K562 (cell line): ENCODE measurements around the gene SORCS1. TPM values are rescaled to one million over a fixed set of nuclear protein-coding genes. Genes with fewer than 3 reads are reported as not detected.

Source experiments
- ATAC-seq: fragments of 200-7000 bp; cut with Tn5 transposase; 3 replicates; pipeline ENCODE4 v1.9.1; 2020; ENCODE audit warnings: moderate library complexity
- BruUV-seq: library from RNA; stranded (reverse); fragments of 400-500 nt; replicated peaks from 2 replicates; lab custom pipeline; 2021; lab: Mats Ljungman, UMichigan
- CTCF ChIA-PET: fragments of 300-600 bp; formaldehyde crosslinking; extraction: SDS; loops from one replicate; lab custom pipeline; 2021; ENCODE audit warnings: low intra/inter-chr PET ratio; lab: Yijun Ruan, JAX
- POLR2A ChIA-PET: fragments of 300-600, 350-650 bp; sonication (Branson Sonifier 250); formaldehyde crosslinking; extraction: SDS; loops from one replicate; lab custom pipeline; 2021; ENCODE audit warnings: antibody characterized with exemption, inconsistent platforms; lab: Yijun Ruan, JAX
- DNase-seq, 4 experiments: peaks; one replicate each; pipeline versions ENCODE4 v3.0.0 to v3.0.0-alpha.2; 2011 to 2018; ENCODE audit warnings: low spot score in 3 of 4, mixed read lengths in 3 of 4; ENCODE audit errors: extremely low read depth in 1 of 4
- FAIRE-seq: peaks from 2 replicates; lab custom pipeline; 2011; peaks lifted over from hg19 to GRCh38; lab: Jason Lieb, UNC
- H2AFZ ChIP-seq: 2 replicates; pipeline ENCODE4 v1.6.0; 2011; ENCODE audit warnings: low read depth, low read length, control low read depth, inconsistent platforms
- H3K27ac ChIP-seq: fragments of 200-600 bp; 3 replicates; pipeline ENCODE4 v1.8.0; 2011; ENCODE audit warnings: low read depth, mild to moderate bottlenecking, control low read depth, inconsistent platforms, low read length, moderate library complexity, mixed read lengths; ENCODE audit errors: extremely low read depth
- H3K27me3 ChIP-seq, 2 experiments: fragments of 300-600 bp in 1 of 2; 2 replicates in 1 of 2; 3 replicates in 1 of 2; pipeline versions ENCODE4 v1.6.0 to v1.8.0; 2011; ENCODE audit warnings: inconsistent platforms in 2 of 2, low read length in 2 of 2, mild to moderate bottlenecking in 1 of 2, mixed read lengths in 1 of 2, moderate library complexity in 1 of 2; ENCODE audit not compliant: control insufficient read depth in 2 of 2, insufficient read depth in 2 of 2
- H3K36me3 ChIP-seq: fragments of 300-600 bp; 3 replicates; pipeline ENCODE4 v1.8.0; 2011; ENCODE audit warnings: mild to moderate bottlenecking, low read length, inconsistent platforms; ENCODE audit not compliant: control insufficient read depth, insufficient read depth
- H3K4me1 ChIP-seq, 2 experiments: fragments of 200-600 bp in 1 of 2; replicated peaks in 1 of 2; 2 replicates in 1 of 2; 3 replicates in 1 of 2; pipeline versions ENCODE4 v1.5.1 to v1.8.0; 2011; ENCODE audit warnings: inconsistent platforms in 2 of 2, low read length in 2 of 2, mild to moderate bottlenecking in 1 of 2, mixed read lengths in 1 of 2, moderate library complexity in 1 of 2; ENCODE audit not compliant: control insufficient read depth in 2 of 2, insufficient read depth in 2 of 2
- H3K4me2 ChIP-seq: 2 replicates; pipeline ENCODE4 v1.6.1; 2011; ENCODE audit warnings: low read length, control low read depth, inconsistent platforms, mixed read lengths; ENCODE audit not compliant: insufficient read depth
- H3K4me3 ChIP-seq: fragments of 200-600 bp; sonication (generic), shearing (Covaris generic); 2 replicates; pipeline ENCODE4 v1.5.1; 2016; ENCODE audit warnings: control low read depth, inconsistent platforms
- H3K79me2 ChIP-seq: fragments of 200-600 bp; 3 replicates; pipeline ENCODE4 v1.8.0; 2011; ENCODE audit warnings: low read length, inconsistent platforms; ENCODE audit not compliant: control insufficient read depth, insufficient read depth
- H3K9ac ChIP-seq, 2 experiments: 2 replicates each; pipeline versions ENCODE4 v1.6.0 to v1.6.1; 2011; ENCODE audit warnings: low read depth in 2 of 2, low read length in 2 of 2, control low read depth in 1 of 2, inconsistent platforms in 1 of 2, mild to moderate bottlenecking in 1 of 2, mixed read lengths in 1 of 2; ENCODE audit not compliant: insufficient read depth in 1 of 2
- H3K9me1 ChIP-seq: one replicate; pipeline ENCODE4 v1.6.0; 2011; ENCODE audit warnings: inconsistent platforms, mild to moderate bottlenecking, low read length, moderate library complexity; ENCODE audit not compliant: control insufficient read depth, insufficient read depth
- H3K9me3 ChIP-seq: replicated peaks from 2 replicates; pipeline ENCODE4 v1.5.1; 2011; ENCODE audit warnings: low read depth, low read length, inconsistent platforms; ENCODE audit not compliant: control insufficient read depth, insufficient read depth
- H4K20me1 ChIP-seq: replicated peaks from 2 replicates; pipeline ENCODE4 v1.6.1; 2011; ENCODE audit warnings: low read length, inconsistent platforms, mixed read lengths; ENCODE audit not compliant: control insufficient read depth, insufficient read depth
- ARHGAP35 ChIP-seq: fragments of 450-650 bp; IDR thresholded peaks from 2 replicates; pipeline ENCODE4 v1.6.1; 2018; ENCODE audit not compliant: partially characterized antibody
- ARNT ChIP-seq, 2 experiments: fragments of 450-650 bp; IDR thresholded peaks; 2 replicates each; pipeline ENCODE4 v1.6.1; 2016; ENCODE audit warnings: mild to moderate bottlenecking in 1 of 2
- ELF2 ChIP-seq: fragments of 250-450 bp; sonication (Bioruptor Pico); IDR thresholded peaks from 2 replicates; pipeline ENCODE4 v1.5.0; 2021; ENCODE audit warnings: mild to moderate bottlenecking
- ELK3 ChIP-seq: fragments of 450-650 bp; formaldehyde crosslinking; IDR thresholded peaks from 2 replicates; pipeline ENCODE4 v1.4.0; 2020; ENCODE audit warnings: mild to moderate bottlenecking
- ESRRB ChIP-seq: fragments of 250-450 bp; sonication (Bioruptor Pico); IDR thresholded peaks from 2 replicates; pipeline ENCODE4 v1.5.0; 2020; ENCODE audit warnings: mild to moderate bottlenecking, moderate library complexity, borderline replicate concordance
- ZSCAN32 ChIP-seq: fragments of 450-650 bp; formaldehyde crosslinking; IDR thresholded peaks from 2 replicates; pipeline ENCODE4 v1.4.0; 2020; ENCODE audit warnings: mild to moderate bottlenecking, moderate library complexity
- WGBS: fragments of 100-300 bp; shearing (Covaris generic); methylation state at CpG from one replicate; pipeline ENCODE4 v1.1.6; 2016; ENCODE audit warnings: low coverage, mixed read lengths; ENCODE audit not compliant: insufficient coverage; ENCODE audit errors: missing lambda C conversion rate; 5-methylcytosine and 5-hydroxymethylcytosine counted together
- in situ Hi-C: fragments of 300-500 bp; cut with MboI; formaldehyde crosslinking; loops from 4 replicates; pipeline ENCODE4 v1.15.0; 2018; ENCODE audit warnings: inconsistent platforms, mixed read lengths
- intact Hi-C: fragments of 100-400 bp; cut with micrococcal nuclease; formaldehyde crosslinking; loops from 2 replicates; pipeline ENCODE4 v1.14.2; 2022
- polyA plus RNA-seq, 8 experiments: library from polyadenylated mRNA; depleted of rRNA in 4 of 8; stranded (reverse) in 5 of 8; unstranded in 3 of 8; fragments of >200 nt; fragmentation: Nextera tagmentation in 2 of 8; fragmentation: Illumina TruSeq in 1 of 8; extraction: Ambion mirVana in 2 of 8; extraction: Trizol in 1 of 8; gene quantifications; 2 replicates each; pipeline versions ENCODE4 v1.2.1 to v1.2.3, GENCODE V29; 2011 to 2014; ENCODE audit warnings: inconsistent platforms in 1 of 8, missing spikeins in 1 of 8
- total RNA-seq, 7 experiments: library from RNA; depleted of rRNA in 6 of 7; stranded (reverse); fragments of >200 nt in 6 of 7; fragmentation: Illumina TruSeq in 2 of 7; extraction: Trizol in 2 of 7; gene quantifications; 2 replicates each; pipeline versions ENCODE4 v1.2.1 to v1.2.3, GENCODE V29; 2011 to 2021; ENCODE audit warnings: low replicate concordance in 1 of 7
- TF ChIP-seq, protein P1 (sequence below), 2 experiments: IDR thresholded peaks; 2 replicates each; pipeline ENCODE4 v1.6.1; 2012; ENCODE audit warnings: improper control_type of control experiment in 2 of 2, low read depth in 2 of 2, low read length in 2 of 2, borderline replicate concordance in 1 of 2
- TF ChIP-seq, protein P2 (sequence below), 2 experiments: fragments of 450-650 bp; IDR thresholded peaks; 2 replicates each; pipeline ENCODE4 v1.6.1; 2016
- TF ChIP-seq, protein P3 (sequence below): fragments of 250-450 bp; sonication (Bioruptor Pico); IDR thresholded peaks from 2 replicates; pipeline ENCODE4 v1.4.0; 2020; ENCODE audit warnings: mild to moderate bottlenecking

Gene SORCS1
- total and polyA plus RNA-seq, 9 of the 15 experiments (the other 6 are each of a cell fraction or from before 2014, with no cell fraction given) = 1.5 to 3.9 (median 2.7) TPM

DNA sequence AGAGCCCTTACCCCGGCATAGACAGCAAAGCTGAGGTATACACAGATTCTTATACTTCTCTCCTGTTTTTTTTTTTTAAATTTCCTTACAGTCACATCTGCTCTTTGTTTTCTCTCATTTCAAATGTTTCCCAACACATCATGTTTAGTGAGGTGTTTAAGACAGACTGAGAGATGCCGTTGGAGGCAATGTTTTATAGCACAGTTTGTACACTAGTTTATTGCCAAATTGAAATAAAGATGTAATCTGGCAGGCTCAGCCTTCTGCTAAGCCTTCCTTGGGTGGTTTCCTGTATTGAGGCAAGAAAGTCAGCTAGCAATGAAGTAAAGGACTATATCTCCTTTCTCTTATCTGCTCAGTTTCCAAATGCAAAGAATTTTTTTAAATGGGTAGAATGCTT is 393.4 kb downstream of the SORCS1 start:
- H3K9me3 ChIP-seq = no peaks in the 10 kb centered on the region
- in situ Hi-C loops = no loop called here
- H3K9ac ChIP-seq = no peak overlapping the region
- intact Hi-C loops = no loop called here
- ChIA-PET POLR2A (no interaction called here), CTCF (no interaction called here)
- H3K4me2 ChIP-seq = no peak overlapping the region
- ATAC-seq (no peak), DNase-seq (no peak)
- no peaks in the 10 kb centered on the region for H3K4me1 ChIP-seq
- no peaks in the 10 kb centered on the region for H3K36me3 ChIP-seq
- no peaks in the 10 kb centered on the region for H3K9me1 ChIP-seq
- no peak overlapping the region for H3K27ac ChIP-seq
- H3K27me3 ChIP-seq = no peaks in the 10 kb centered on the region
- no peaks in the 10 kb centered on the region for H3K79me2 ChIP-seq
- BruUV-seq = no TSS peak
- H4K20me1 ChIP-seq = no peaks in the 10 kb centered on the region
- no peak overlapping the region for H3K4me3 ChIP-seq
- no peak overlapping the region for H2AFZ ChIP-seq
- TF ChIP-seq ZSCAN32 (CRISPR knock-in tag) = no peak
- TF ChIP-seq, all 486 proteins: peak for 0
- no peak for FAIRE-seq
- 10% methylated on average over 2 of the region's 2 CpGs for WGBS

DNA sequence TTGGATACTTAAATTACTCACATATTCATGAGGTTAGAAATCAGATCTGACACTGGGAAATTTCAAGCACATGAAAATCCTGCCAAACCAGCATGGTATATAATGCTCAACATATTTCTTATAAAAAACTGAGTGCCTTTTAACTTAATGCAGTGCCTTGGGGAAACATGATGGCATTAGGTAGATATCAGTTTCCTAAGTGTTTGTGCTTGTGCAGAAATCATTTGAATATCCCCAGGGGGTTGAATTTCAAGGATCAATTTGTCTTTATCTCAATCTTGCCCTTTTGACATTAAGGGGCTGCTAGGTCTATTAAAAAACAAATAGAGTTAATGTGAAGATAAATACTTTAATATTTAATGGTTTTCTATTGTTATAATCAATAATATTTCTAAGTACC is 396.3 kb downstream of the SORCS1 start:
- Histone ChIP-seq H3K4me3 (no peak overlapping the region), H3K27me3 (no peaks in the 10 kb centered on the region), H3K36me3 (no peaks in the 10 kb centered on the region), H3K9me3 (no peaks in the 10 kb centered on the region), H3K4me1 (no peaks in the 10 kb centered on the region), H3K9me1 (no peaks in the 10 kb centered on the region), H4K20me1 (no peaks in the 10 kb centered on the region), H3K79me2 (no peaks in the 10 kb centered on the region), H3K9ac (no peak overlapping the region), H3K4me2 (no peak overlapping the region), H3K27ac (no peak overlapping the region), H2AFZ (no peak overlapping the region)
- ATAC-seq (no peak), DNase-seq (no peak), FAIRE-seq (no peak)
- CTCF ChIA-PET = no interaction called here
- intact Hi-C loops (no loop called here), in situ Hi-C loops (no loop called here)
- no TSS peak for BruUV-seq
- POLR2A ChIA-PET = no interaction called here
- TF ChIP-seq, protein P1, sequence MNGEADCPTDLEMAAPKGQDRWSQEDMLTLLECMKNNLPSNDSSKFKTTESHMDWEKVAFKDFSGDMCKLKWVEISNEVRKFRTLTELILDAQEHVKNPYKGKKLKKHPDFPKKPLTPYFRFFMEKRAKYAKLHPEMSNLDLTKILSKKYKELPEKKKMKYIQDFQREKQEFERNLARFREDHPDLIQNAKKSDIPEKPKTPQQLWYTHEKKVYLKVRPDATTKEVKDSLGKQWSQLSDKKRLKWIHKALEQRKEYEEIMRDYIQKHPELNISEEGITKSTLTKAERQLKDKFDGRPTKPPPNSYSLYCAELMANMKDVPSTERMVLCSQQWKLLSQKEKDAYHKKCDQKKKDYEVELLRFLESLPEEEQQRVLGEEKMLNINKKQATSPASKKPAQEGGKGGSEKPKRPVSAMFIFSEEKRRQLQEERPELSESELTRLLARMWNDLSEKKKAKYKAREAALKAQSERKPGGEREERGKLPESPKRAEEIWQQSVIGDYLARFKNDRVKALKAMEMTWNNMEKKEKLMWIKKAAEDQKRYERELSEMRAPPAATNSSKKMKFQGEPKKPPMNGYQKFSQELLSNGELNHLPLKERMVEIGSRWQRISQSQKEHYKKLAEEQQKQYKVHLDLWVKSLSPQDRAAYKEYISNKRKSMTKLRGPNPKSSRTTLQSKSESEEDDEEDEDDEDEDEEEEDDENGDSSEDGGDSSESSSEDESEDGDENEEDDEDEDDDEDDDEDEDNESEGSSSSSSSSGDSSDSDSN (IDR thresholded peaks at IDR 0.05; ENCODE audit: borderline replicate concordance in 1 of 2, low read depth in 2 of 2, low read length in 2 of 2) = no peak
- TF ChIP-seq ARNT (IDR thresholded peaks at IDR 0.05) (no peak), ELK3 (CRISPR knock-in tag) (no peak), ELF2 (CRISPR knock-in tag) (no peak), ESRRB (CRISPR knock-in tag) (no peak), ARHGAP35 (no peak)
- TF ChIP-seq, protein P2, sequence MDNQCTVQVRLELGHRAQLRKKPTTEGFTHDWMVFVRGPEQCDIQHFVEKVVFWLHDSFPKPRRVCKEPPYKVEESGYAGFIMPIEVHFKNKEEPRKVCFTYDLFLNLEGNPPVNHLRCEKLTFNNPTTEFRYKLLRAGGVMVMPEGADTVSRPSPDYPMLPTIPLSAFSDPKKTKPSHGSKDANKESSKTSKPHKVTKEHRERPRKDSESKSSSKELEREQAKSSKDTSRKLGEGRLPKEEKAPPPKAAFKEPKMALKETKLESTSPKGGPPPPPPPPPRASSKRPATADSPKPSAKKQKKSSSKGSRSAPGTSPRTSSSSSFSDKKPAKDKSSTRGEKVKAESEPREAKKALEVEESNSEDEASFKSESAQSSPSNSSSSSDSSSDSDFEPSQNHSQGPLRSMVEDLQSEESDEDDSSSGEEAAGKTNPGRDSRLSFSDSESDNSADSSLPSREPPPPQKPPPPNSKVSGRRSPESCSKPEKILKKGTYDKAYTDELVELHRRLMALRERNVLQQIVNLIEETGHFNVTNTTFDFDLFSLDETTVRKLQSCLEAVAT (IDR thresholded peaks at IDR 0.05) = no peak
- TF ChIP-seq, protein P3, sequence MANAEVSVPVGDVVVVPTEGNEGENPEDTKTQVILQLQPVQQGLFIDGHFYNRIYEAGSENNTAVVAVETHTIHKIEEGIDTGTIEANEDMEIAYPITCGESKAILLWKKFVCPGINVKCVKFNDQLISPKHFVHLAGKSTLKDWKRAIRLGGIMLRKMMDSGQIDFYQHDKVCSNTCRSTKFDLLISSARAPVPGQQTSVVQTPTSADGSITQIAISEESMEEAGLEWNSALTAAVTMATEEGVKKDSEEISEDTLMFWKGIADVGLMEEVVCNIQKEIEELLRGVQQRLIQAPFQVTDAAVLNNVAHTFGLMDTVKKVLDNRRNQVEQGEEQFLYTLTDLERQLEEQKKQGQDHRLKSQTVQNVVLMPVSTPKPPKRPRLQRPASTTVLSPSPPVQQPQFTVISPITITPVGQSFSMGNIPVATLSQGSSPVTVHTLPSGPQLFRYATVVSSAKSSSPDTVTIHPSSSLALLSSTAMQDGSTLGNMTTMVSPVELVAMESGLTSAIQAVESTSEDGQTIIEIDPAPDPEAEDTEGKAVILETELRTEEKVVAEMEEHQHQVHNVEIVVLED (CRISPR knock-in tag) = no peak
